ENCODE measurements around the gene NFIX. TPM values are rescaled to one million over a fixed set of nuclear protein-coding genes. Genes with fewer than 3 reads are reported as not detected.

The NFIX gene
- total and polyA plus RNA-seq, 2 experiments from 2014 or later = 0.06 to 0.14 TPM

- ATAC-seq = no peak
- Mint-ChIP-seq H3K27me3 (ENCODE audit: insufficient read depth, low read depth, poor library complexity) (peaks cover 68% of the 10 kb centered on the region), H3K9me3 (no peaks in the 10 kb centered on the region), H3K36me3 (ENCODE audit: low read depth) (no peaks in the 10 kb centered on the region; the same call in 2 of the 3 replicates), H3K4me3 (no peak overlapping the region), H3K4me1 (no peaks in the 10 kb centered on the region; the same call in 2 of the 3 replicates), H3K27ac (no peak overlapping the region)
- H3K4me3 ChIP-seq = no peak overlapping the region
- no peaks in the 10 kb centered on the region for H3K36me3 ChIP-seq (ENCODE audit: insufficient read depth)
- H3K79me2 ChIP-seq (replicated peaks; ENCODE audit: insufficient read depth) = no peaks in the 10 kb centered on the region
- no peaks in the 10 kb centered on the region for H3F3A ChIP-seq (replicated peaks; ENCODE audit: low read depth)
- no peaks in the 10 kb centered on the region for H3K4me1 ChIP-seq (ENCODE audit: insufficient read depth)
- no peaks in the 10 kb centered on the region; the same call in 1 of the 2 replicates for H4K20me1 ChIP-seq (replicated peaks; ENCODE audit: insufficient read depth)
- H3K27ac ChIP-seq (ENCODE audit: low read depth) = no peak overlapping the region
- no peak for DNase-seq (ENCODE audit: low spot score)
- peaks cover 86% of the 10 kb centered on the region for H3K27me3 ChIP-seq (ENCODE audit: insufficient read depth)
- no peak overlapping the region for H3K4me2 ChIP-seq
- H3K9me2 ChIP-seq (ENCODE audit: insufficient read depth) = no peaks in the 10 kb centered on the region
- H2AFZ ChIP-seq = no peak overlapping the region
- no peak for TF ChIP-seq EZH2 (IDR thresholded peaks at IDR 0.05; ENCODE audit: low read depth, unreplicated experiment)
- no peak for TF ChIP-seq NANOG (IDR thresholded peaks at IDR 0.05; ENCODE audit: borderline replicate concordance)
- TF ChIP-seq JUNB (IDR thresholded peaks at IDR 0.05; ENCODE audit: unreplicated experiment) = no peak
- no peak for TF ChIP-seq CTCF (conservative IDR thresholded peaks at IDR 0.05; ENCODE audit: low read depth in 2 of 2)
- no peak for TF ChIP-seq POLR2AphosphoS5 (IDR thresholded peaks at IDR 0.05; ENCODE audit: low read depth)
- TF ChIP-seq CREB1 (CRISPR knock-in tag; IDR thresholded peaks at IDR 0.05; ENCODE audit: low read depth) = no peak
- TF ChIP-seq EZH2phosphoT487 (IDR thresholded peaks at IDR 0.05; ENCODE audit: unreplicated experiment) = no peak
- TF ChIP-seq REST (IDR thresholded peaks at IDR 0.05; ENCODE audit: unreplicated experiment) = no peak
- TF ChIP-seq STAT1 (IDR thresholded peaks at IDR 0.05; ENCODE audit: unreplicated experiment) = no peak
- no peak for TF ChIP-seq ETS1 (IDR thresholded peaks at IDR 0.05)
- TF ChIP-seq ZNF331 (CRISPR knock-in tag; IDR thresholded peaks at IDR 0.05; ENCODE audit: low read depth) = no peak
- TF ChIP-seq ZNF114 (CRISPR knock-in tag; IDR thresholded peaks at IDR 0.05) = no peak
- TF ChIP-seq ZNF462 (CRISPR knock-in tag; IDR thresholded peaks at IDR 0.05) = no peak
Observed at GRCh38 chr19:13003081-13003480, 7.8 kb downstream of the NFIX start.

Measured in GM23338 (cell line).